SK-N-SH (cell line): ENCODE measurements around the gene SLC22A2. TPM values are rescaled to one million over a fixed set of nuclear protein-coding genes. Genes with fewer than 3 reads are reported as not detected.

Experiments
- CTCF ChIA-PET: fragments of 300-600, 350-600 bp; formaldehyde crosslinking; extraction: SDS; loops from one replicate; lab custom pipeline; 2021; lab: Yijun Ruan, JAX
- POLR2A ChIA-PET: fragments of 350-600 bp; sonication (Branson Sonifier 250); formaldehyde crosslinking; extraction: SDS; loops from one replicate; lab custom pipeline; 2020; ENCODE audit warnings: antibody characterized with exemption, inconsistent platforms; lab: Yijun Ruan, JAX
- DNase-seq: peaks from one replicate; pipeline ENCODE4 v3.0.0; 2012
- H2AFZ ChIP-seq: fragments of 200-600 bp; sonication (generic); 2 replicates; pipeline ENCODE4 v1.8.1; 2016; ENCODE audit warnings: antibody characterized with exemption, mild to moderate bottlenecking, low read depth
- H3F3A ChIP-seq: fragments of 200-600 bp; sonication (generic); replicated peaks from 2 replicates; pipeline ENCODE3; 2016; ENCODE audit warnings: antibody characterized with exemption, mild to moderate bottlenecking; ENCODE audit not compliant: insufficient read depth
- H3K27ac ChIP-seq, 2 experiments: fragments of 200-500 bp in 1 of 2; fragments of 200-600 bp in 1 of 2; sonication (Bioruptor generic) in 1 of 2; sonication (generic), shearing (Covaris generic) in 1 of 2; 2 replicates each; pipeline versions ENCODE4 v1.5.1 to v1.6.1; 2014 to 2016; ENCODE audit warnings: low read depth in 2 of 2, inconsistent platforms in 1 of 2, low read length in 1 of 2, mild to moderate bottlenecking in 1 of 2, mixed read lengths in 1 of 2
- H3K27me3 ChIP-seq: fragments of 200-600 bp; sonication (generic), shearing (Covaris generic); 2 replicates; pipeline ENCODE4 v1.6.1; 2016; ENCODE audit warnings: mixed run types; ENCODE audit not compliant: insufficient read depth
- H3K36me3 ChIP-seq, 2 experiments: fragments of 200-500 bp in 1 of 2; fragments of 200-600 bp in 1 of 2; sonication (Bioruptor generic) in 1 of 2; sonication (generic) in 1 of 2; replicated peaks in 1 of 2; 2 replicates each; pipeline versions ENCODE3 to v1.5.1; 2014 to 2016; ENCODE audit warnings: low read length in 1 of 2, mild to moderate bottlenecking in 1 of 2; ENCODE audit not compliant: insufficient read depth in 2 of 2, control insufficient read depth in 1 of 2
- H3K4me1 ChIP-seq, 2 experiments: fragments of 200-500 bp in 1 of 2; fragments of 200-600 bp in 1 of 2; sonication (Bioruptor generic) in 1 of 2; sonication (generic), shearing (Covaris generic) in 1 of 2; 2 replicates each; pipeline versions ENCODE4 v1.5.1 to v1.6.1; 2014 to 2016; ENCODE audit warnings: low read depth in 1 of 2, low read length in 1 of 2, mixed run types in 1 of 2; ENCODE audit not compliant: insufficient read depth in 2 of 2, control insufficient read depth in 1 of 2
- H3K4me2 ChIP-seq: fragments of 200-600 bp; sonication (generic), shearing (Covaris generic); 2 replicates; pipeline ENCODE4 v1.6.1; 2017; ENCODE audit warnings: mixed run types
- H3K4me3 ChIP-seq, 2 experiments: fragments of 200-500 bp in 1 of 2; fragments of 200-600 bp in 1 of 2; sonication (Bioruptor generic) in 1 of 2; sonication (generic), shearing (Covaris generic) in 1 of 2; 2 replicates each; pipeline versions ENCODE4 v1.5.1 to v1.8.1; 2014 to 2016; ENCODE audit warnings: low read depth in 2 of 2, inconsistent platforms in 1 of 2, low read length in 1 of 2, mild to moderate bottlenecking in 1 of 2, mixed read lengths in 1 of 2, moderate library complexity in 1 of 2
- H3K79me2 ChIP-seq: fragments of 200-600 bp; sonication (generic); 2 replicates; pipeline ENCODE4 v1.8.1; 2017; ENCODE audit warnings: mild to moderate bottlenecking; ENCODE audit not compliant: insufficient read depth
- H3K9ac ChIP-seq: fragments of 200-600 bp; sonication (generic); 2 replicates; pipeline ENCODE4 v1.6.1; 2017; ENCODE audit warnings: mixed run types
- H3K9me2 ChIP-seq: fragments of 200-600 bp; sonication (generic); 2 replicates; pipeline ENCODE4 v1.6.1; 2017; ENCODE audit warnings: mixed run types
- H3K9me3 ChIP-seq: fragments of 200-600 bp; sonication (generic); 2 replicates; pipeline ENCODE4 v1.6.1; 2017; ENCODE audit warnings: mixed run types, mild to moderate bottlenecking, moderate library complexity
- H4K20me1 ChIP-seq: fragments of 200-600 bp; sonication (generic); 2 replicates; pipeline ENCODE4 v1.6.1; 2017; ENCODE audit warnings: mild to moderate bottlenecking, mixed run types; ENCODE audit not compliant: insufficient read depth
- FOXJ3 ChIP-seq: sonication (generic); formaldehyde crosslinking; IDR thresholded peaks from 2 replicates; pipeline ENCODE4 v1.5.1; 2020; ENCODE audit warnings: mild to moderate bottlenecking, missing genetic modification reagents
- GATA2 ChIP-seq: sonication (generic); formaldehyde crosslinking; IDR thresholded peaks from 2 replicates; pipeline ENCODE4 v1.5.0; 2020; ENCODE audit warnings: mild to moderate bottlenecking, missing genetic modification reagents
- IRF3 ChIP-seq: fragments of 150-350 bp; IDR thresholded peaks from 2 replicates; pipeline ENCODE4 v1.6.1; 2016; ENCODE audit warnings: mild to moderate bottlenecking, low read depth, low read length
- NRF1 ChIP-seq: IDR thresholded peaks from 2 replicates; pipeline ENCODE4 v1.6.1; 2012; ENCODE audit warnings: low read depth, mild to moderate bottlenecking, low read length
- RAD21 ChIP-seq: IDR thresholded peaks from 2 replicates; pipeline ENCODE4 v1.6.1; 2012; ENCODE audit warnings: mild to moderate bottlenecking, low read length
- SIN3A ChIP-seq: IDR thresholded peaks from 2 replicates; pipeline ENCODE4 v1.6.1; 2012; ENCODE audit warnings: low read depth, mild to moderate bottlenecking, low read length, moderate library complexity, borderline replicate concordance
- SMC3 ChIP-seq: IDR thresholded peaks from 2 replicates; pipeline ENCODE4 v1.6.1; 2012; ENCODE audit warnings: low read depth, low read length, improper control_type of control experiment
- TAF1 ChIP-seq: IDR thresholded peaks from 2 replicates; pipeline ENCODE4 v1.6.1; 2012; ENCODE audit warnings: low read depth, mild to moderate bottlenecking, low read length, moderate library complexity, borderline replicate concordance
- TCF12 ChIP-seq: IDR thresholded peaks from 2 replicates; pipeline ENCODE4 v1.4.0; 2012
- ZBTB33 ChIP-seq: IDR thresholded peaks from 2 replicates; pipeline ENCODE4 v1.4.0; 2012; ENCODE audit warnings: low read depth, borderline replicate concordance
- WGBS: methylation state at CpG from one replicate; pipeline ENCODE4 v1.1.6; 2017; ENCODE audit warnings: low lambda C conversion rate; 5-methylcytosine and 5-hydroxymethylcytosine counted together
- polyA plus RNA-seq, 3 experiments: library from polyadenylated mRNA; depleted of rRNA; stranded (reverse); fragments of >200 nt; gene quantifications; 2 replicates each; pipeline ENCODE4 v1.2.3, GENCODE V29; 2012
- TF ChIP-seq, protein P1 (sequence below): IDR thresholded peaks from 2 replicates; pipeline ENCODE4; 2012
- TF ChIP-seq, protein P2 (sequence below): IDR thresholded peaks from 2 replicates; pipeline ENCODE4 v1.4.0; 2012; ENCODE audit warnings: low read depth, borderline replicate concordance

The SLC22A2 gene
- polyA plus RNA-seq, 1 of the 3 experiments (the other 2 are of a cell fraction) = not detected

- 9% methylated on average over 5 of the region's 6 CpGs for WGBS
- Histone ChIP-seq H4K20me1 (no peaks in the 10 kb centered on the region), H3K27ac (no peak overlapping the region), H3K4me2 (no peak overlapping the region), H3K9me2 (no peaks in the 10 kb centered on the region), H3K36me3 (no peaks in the 10 kb centered on the region), H3K9me3 (no peaks in the 10 kb centered on the region), H3K4me1 (no peaks in the 10 kb centered on the region), H3K9ac (no peak overlapping the region), H3F3A (no peaks in the 10 kb centered on the region), H3K4me3 (no peak overlapping the region), H3K27me3 (peaks cover 37% of the 10 kb centered on the region; the same call in 1 of the 2 replicates), H3K79me2 (no peaks in the 10 kb centered on the region), H2AFZ (no peak overlapping the region)
- CTCF ChIA-PET = no interaction called here
- TF ChIP-seq TAF1 = no peak
- POLR2A ChIA-PET = no interaction called here
- DNase-seq = no peak
Measured at GRCh38 chr6:160260803-160261450, 2.3 kb upstream of the SLC22A2 start.

DNA sequence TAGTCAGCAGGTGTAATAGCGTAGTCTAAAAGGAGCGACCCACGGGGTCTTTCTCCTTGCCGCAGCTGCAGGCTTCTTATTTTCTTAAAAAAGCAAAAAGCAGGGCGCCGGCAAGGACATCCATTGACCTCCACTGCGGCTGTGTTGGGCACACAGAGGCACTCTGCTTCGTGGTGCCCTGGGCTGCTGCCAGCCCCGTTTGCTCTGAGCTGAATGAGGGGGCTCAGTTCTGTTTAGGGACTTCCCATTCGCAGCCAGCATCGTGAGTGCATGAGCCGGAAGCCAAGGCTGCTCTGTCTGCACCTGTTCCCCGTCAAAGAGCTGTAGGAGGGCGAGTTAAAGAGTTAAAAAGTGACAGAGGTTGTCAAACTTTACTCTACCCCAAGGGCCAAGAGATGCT is 1.7 kb upstream of the SLC22A2 start:
- Histone ChIP-seq H3K9me2 (no peaks in the 10 kb centered on the region), H3K79me2 (no peaks in the 10 kb centered on the region), H2AFZ (no peak overlapping the region), H4K20me1 (no peaks in the 10 kb centered on the region), H3K9me3 (no peaks in the 10 kb centered on the region), H3K27me3 (peaks cover 37% of the 10 kb centered on the region; the same call in 1 of the 2 replicates), H3K36me3 (no peaks in the 10 kb centered on the region), H3K9ac (no peak overlapping the region), H3K4me3 (no peak overlapping the region), H3K4me1 (no peaks in the 10 kb centered on the region), H3F3A (no peaks in the 10 kb centered on the region), H3K4me2 (no peak overlapping the region), H3K27ac (no peak overlapping the region)
- 29% methylated on average over 10 of the region's 14 CpGs for WGBS
- TF ChIP-seq IRF3 (no peak), RAD21 (no peak), SIN3A (no peak), FOXJ3 (CRISPR knock-in tag) (no peak), NRF1 (no peak), SMC3 (no peak), ZBTB33 (no peak), TCF12 (no peak), TAF1 (no peak), GATA2 (CRISPR knock-in tag) (no peak)
- TF ChIP-seq, protein P1, sequence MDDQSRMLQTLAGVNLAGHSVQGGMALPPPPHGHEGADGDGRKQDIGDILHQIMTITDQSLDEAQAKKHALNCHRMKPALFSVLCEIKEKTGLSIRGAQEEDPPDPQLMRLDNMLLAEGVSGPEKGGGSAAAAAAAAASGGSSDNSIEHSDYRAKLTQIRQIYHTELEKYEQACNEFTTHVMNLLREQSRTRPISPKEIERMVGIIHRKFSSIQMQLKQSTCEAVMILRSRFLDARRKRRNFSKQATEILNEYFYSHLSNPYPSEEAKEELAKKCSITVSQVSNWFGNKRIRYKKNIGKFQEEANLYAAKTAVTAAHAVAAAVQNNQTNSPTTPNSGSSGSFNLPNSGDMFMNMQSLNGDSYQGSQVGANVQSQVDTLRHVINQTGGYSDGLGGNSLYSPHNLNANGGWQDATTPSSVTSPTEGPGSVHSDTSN = no peak
- TF ChIP-seq, protein P2, sequence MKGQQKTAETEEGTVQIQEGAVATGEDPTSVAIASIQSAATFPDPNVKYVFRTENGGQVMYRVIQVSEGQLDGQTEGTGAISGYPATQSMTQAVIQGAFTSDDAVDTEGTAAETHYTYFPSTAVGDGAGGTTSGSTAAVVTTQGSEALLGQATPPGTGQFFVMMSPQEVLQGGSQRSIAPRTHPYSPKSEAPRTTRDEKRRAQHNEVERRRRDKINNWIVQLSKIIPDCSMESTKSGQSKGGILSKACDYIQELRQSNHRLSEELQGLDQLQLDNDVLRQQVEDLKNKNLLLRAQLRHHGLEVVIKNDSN = no peak
- ChIA-PET CTCF (no interaction called here), POLR2A (no interaction called here)
- DNase-seq = no peak
